ENCODE results near the gene PPP2R3A. TPM values are rescaled to one million over a fixed set of nuclear protein-coding genes. Genes with fewer than 3 reads are reported as not detected.

PPP2R3A gene
- total and polyA plus RNA-seq, 2 of the 13 experiments (the other 11 are each of a cell fraction or from before 2014, with no cell fraction given) = 0.07 to 0.12 TPM

- TF ChIP-seq ZNF275 (CRISPR knock-in tag; IDR thresholded peaks at IDR 0.05; ENCODE audit: borderline replicate concordance) = no peak; the same call in 1 of the 2 replicates
- no peak for TF ChIP-seq ADNP (CRISPR knock-in tag; IDR thresholded peaks at IDR 0.05)
- TF ChIP-seq FUBP1 (CRISPR knock-in tag; IDR thresholded peaks at IDR 0.05; ENCODE audit: borderline replicate concordance) = no peak
- no peak for TF ChIP-seq DDIT3 (CRISPR knock-in tag; IDR thresholded peaks at IDR 0.05)
- TF ChIP-seq CREB1 (IDR thresholded peaks at IDR 0.05) = no peak
- TF ChIP-seq CREB1 (CRISPR knock-in tag; IDR thresholded peaks at IDR 0.05) = no peak
- TF ChIP-seq HINFP (CRISPR knock-in tag; IDR thresholded peaks at IDR 0.05; ENCODE audit: low read depth) = no peak
- no peak for TF ChIP-seq PCBP2 (optimal IDR thresholded peaks at IDR 0.05; ENCODE audit: low read depth, low read length, poor library complexity, severe bottlenecking)
- 0 out of 2 replicates have a peak, but pooled peaks have one; percentile 21 for TF ChIP-seq MYNN (CRISPR knock-in tag; IDR thresholded peaks at IDR 0.05; ENCODE audit: low read depth)
- peak; percentile 4 for TF ChIP-seq CCAR2 (optimal IDR thresholded peaks at IDR 0.05; ENCODE audit: low read depth, low read length)
- TF ChIP-seq ZNF34 (CRISPR knock-in tag; IDR thresholded peaks at IDR 0.05; ENCODE audit: borderline replicate concordance) = 0 out of 2 replicates have a peak, but pooled peaks have one; percentile 45
- TF ChIP-seq ZNF441 (CRISPR knock-in tag; IDR thresholded peaks at IDR 0.05; ENCODE audit: borderline replicate concordance) = 0 out of 2 replicates have a peak, but pooled peaks have one; percentile 17
- TF ChIP-seq ZNF614 (CRISPR knock-in tag; IDR thresholded peaks at IDR 0.05; ENCODE audit: borderline replicate concordance) = 0 out of 2 replicates have a peak, but pooled peaks have one; percentile 11
- TF ChIP-seq ARID2 (CRISPR knock-in tag; IDR thresholded peaks at IDR 0.05; ENCODE audit: borderline replicate concordance) = no peak
- peak; percentile 17; the same call in 1 of the 2 replicates for TF ChIP-seq SKIL (CRISPR knock-in tag; IDR thresholded peaks at IDR 0.05; ENCODE audit: borderline replicate concordance)
- TF ChIP-seq ZNF180 (CRISPR knock-in tag; IDR thresholded peaks at IDR 0.05; ENCODE audit: borderline replicate concordance, low read depth) = no peak
- no peak for TF ChIP-seq ZNF331 (CRISPR knock-in tag; IDR thresholded peaks at IDR 0.05)
- no peak for TF ChIP-seq ZNF292 (CRISPR knock-in tag; IDR thresholded peaks at IDR 0.05; ENCODE audit: borderline replicate concordance, low read depth)
- TF ChIP-seq, protein P1, sequence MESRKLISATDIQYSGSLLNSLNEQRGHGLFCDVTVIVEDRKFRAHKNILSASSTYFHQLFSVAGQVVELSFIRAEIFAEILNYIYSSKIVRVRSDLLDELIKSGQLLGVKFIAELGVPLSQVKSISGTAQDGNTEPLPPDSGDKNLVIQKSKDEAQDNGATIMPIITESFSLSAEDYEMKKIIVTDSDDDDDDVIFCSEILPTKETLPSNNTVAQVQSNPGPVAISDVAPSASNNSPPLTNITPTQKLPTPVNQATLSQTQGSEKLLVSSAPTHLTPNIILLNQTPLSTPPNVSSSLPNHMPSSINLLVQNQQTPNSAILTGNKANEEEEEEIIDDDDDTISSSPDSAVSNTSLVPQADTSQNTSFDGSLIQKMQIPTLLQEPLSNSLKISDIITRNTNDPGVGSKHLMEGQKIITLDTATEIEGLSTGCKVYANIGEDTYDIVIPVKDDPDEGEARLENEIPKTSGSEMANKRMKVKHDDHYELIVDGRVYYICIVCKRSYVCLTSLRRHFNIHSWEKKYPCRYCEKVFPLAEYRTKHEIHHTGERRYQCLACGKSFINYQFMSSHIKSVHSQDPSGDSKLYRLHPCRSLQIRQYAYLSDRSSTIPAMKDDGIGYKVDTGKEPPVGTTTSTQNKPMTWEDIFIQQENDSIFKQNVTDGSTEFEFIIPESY (CRISPR knock-in tag; IDR thresholded peaks at IDR 0.05) = no peak
- no peak for TF ChIP-seq ZNF335 (CRISPR knock-in tag; IDR thresholded peaks at IDR 0.05)
- no peak for TF ChIP-seq ZBTB1 (CRISPR knock-in tag; IDR thresholded peaks at IDR 0.05; ENCODE audit: borderline replicate concordance)
These were observed 230.5 kb downstream of the PPP2R3A start, which contains the start of gene MSL2 (continued) for GRCh38 chr3:136196064-136196400.

All from HepG2 (cell line).